ENCODE measurements around the gene AQR.

DNA sequence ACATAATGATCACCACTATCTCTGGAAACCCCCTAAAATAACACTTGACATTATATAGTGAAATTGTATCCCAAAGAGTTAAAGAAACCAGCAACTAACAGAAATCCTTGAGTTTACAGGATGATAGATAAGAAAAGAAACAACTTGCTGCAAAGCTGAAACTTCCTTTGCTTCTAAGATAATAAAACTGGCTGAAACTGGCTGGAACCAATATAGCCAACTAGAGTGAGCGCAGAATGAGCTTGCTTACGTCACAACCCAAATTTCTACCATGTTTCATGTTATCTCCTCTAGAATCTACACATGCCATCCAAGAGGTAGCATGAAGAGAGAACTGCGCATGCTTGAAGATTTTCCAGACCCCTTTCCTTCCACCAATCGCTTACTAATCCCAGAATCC is 90.4 kb downstream of the AQR start:
- TF ChIP-seq, protein P1, sequence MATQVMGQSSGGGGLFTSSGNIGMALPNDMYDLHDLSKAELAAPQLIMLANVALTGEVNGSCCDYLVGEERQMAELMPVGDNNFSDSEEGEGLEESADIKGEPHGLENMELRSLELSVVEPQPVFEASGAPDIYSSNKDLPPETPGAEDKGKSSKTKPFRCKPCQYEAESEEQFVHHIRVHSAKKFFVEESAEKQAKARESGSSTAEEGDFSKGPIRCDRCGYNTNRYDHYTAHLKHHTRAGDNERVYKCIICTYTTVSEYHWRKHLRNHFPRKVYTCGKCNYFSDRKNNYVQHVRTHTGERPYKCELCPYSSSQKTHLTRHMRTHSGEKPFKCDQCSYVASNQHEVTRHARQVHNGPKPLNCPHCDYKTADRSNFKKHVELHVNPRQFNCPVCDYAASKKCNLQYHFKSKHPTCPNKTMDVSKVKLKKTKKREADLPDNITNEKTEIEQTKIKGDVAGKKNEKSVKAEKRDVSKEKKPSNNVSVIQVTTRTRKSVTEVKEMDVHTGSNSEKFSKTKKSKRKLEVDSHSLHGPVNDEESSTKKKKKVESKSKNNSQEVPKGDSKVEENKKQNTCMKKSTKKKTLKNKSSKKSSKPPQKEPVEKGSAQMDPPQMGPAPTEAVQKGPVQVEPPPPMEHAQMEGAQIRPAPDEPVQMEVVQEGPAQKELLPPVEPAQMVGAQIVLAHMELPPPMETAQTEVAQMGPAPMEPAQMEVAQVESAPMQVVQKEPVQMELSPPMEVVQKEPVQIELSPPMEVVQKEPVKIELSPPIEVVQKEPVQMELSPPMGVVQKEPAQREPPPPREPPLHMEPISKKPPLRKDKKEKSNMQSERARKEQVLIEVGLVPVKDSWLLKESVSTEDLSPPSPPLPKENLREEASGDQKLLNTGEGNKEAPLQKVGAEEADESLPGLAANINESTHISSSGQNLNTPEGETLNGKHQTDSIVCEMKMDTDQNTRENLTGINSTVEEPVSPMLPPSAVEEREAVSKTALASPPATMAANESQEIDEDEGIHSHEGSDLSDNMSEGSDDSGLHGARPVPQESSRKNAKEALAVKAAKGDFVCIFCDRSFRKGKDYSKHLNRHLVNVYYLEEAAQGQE (IDR thresholded peaks at IDR 0.05; ENCODE audit: insufficient replicate concordance, low read depth): no peak
- TF ChIP-seq, protein P2, sequence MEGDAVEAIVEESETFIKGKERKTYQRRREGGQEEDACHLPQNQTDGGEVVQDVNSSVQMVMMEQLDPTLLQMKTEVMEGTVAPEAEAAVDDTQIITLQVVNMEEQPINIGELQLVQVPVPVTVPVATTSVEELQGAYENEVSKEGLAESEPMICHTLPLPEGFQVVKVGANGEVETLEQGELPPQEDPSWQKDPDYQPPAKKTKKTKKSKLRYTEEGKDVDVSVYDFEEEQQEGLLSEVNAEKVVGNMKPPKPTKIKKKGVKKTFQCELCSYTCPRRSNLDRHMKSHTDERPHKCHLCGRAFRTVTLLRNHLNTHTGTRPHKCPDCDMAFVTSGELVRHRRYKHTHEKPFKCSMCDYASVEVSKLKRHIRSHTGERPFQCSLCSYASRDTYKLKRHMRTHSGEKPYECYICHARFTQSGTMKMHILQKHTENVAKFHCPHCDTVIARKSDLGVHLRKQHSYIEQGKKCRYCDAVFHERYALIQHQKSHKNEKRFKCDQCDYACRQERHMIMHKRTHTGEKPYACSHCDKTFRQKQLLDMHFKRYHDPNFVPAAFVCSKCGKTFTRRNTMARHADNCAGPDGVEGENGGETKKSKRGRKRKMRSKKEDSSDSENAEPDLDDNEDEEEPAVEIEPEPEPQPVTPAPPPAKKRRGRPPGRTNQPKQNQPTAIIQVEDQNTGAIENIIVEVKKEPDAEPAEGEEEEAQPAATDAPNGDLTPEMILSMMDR (IDR thresholded peaks at IDR 0.05; ENCODE audit: insufficient read depth, low read length): no peak
- TF ChIP-seq POLR2AphosphoS5 (IDR thresholded peaks at IDR 0.05; ENCODE audit: low read depth): no peak
- TF ChIP-seq SPI1 (IDR thresholded peaks at IDR 0.05; ENCODE audit: borderline replicate concordance, low read depth): no peak

Data from HL-60 (cell line).